SK-N-MC (cell line): ENCODE measurements around the gene DEAF1.

Source experiments
- EZH2 ChIP-seq: fragments of 200-600 bp; sonication (generic); IDR thresholded peaks from one replicate; pipeline ENCODE4 v1.6.1; 2017; ENCODE audit warnings: antibody characterized with exemption
- FOXP2 ChIP-seq: optimal IDR thresholded peaks from 2 replicates; pipeline ENCODE3; 2011; ENCODE audit warnings: mild to moderate bottlenecking, moderate library complexity; ENCODE audit not compliant: insufficient read depth; ENCODE audit errors: extremely low read length, control extremely low read depth
- POLR2AphosphoS5 ChIP-seq: IDR thresholded peaks from 2 replicates; pipeline ENCODE4 v1.6.1; 2012; ENCODE audit warnings: mild to moderate bottlenecking, low read depth, low read length, borderline replicate concordance

DNA sequence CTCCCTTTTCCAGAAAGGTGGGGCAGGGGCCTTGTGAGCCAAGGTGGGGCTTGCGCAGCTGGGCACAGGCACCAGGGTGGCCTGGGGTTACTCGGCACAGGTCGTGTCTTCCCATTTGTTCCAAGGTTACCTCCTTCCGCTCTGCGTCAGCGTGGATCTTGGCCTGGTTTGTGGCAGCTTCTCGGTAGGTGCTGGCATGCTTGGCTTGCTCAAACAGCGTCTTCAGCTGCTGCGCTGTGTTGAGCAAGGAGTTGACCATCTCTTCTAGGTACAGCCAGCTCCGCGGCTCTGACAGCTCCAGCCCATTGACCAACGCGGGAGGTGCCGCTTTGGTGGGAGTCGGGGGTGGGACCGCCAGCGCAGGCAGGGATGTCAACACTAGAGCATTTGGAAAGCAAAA, 20.6 kb downstream of the DEAF1 start:
- TF ChIP-seq POLR2AphosphoS5 = no peak
- no peak for TF ChIP-seq EZH2
- no peak for TF ChIP-seq FOXP2
